Liver (tissue), 9 donors: ENCODE measurements around the gene FHOD1. TPM values are rescaled to one million over a fixed set of nuclear protein-coding genes. Genes with fewer than 3 reads are reported as not detected.

Experiments used
- DNase-seq: peaks from one replicate; pipeline ENCODE4 v3.0.0-alpha.2; 2017; ENCODE audit warnings: low spot score
- H3K27ac ChIP-seq, 2 donors: one replicate each; pipeline ENCODE4 v1.7.0; 2013; ENCODE audit warnings: inconsistent platforms in 2 of 2, low read length in 2 of 2, control low read depth in 1 of 2, low read depth in 1 of 2, mild to moderate bottlenecking in 1 of 2
- H3K27me3 ChIP-seq, 4 donors: one replicate each; pipeline versions ENCODE4 v1.6.1 to v1.7.0; 2013; ENCODE audit warnings: low read length in 3 of 4, inconsistent platforms in 1 of 4, mild to moderate bottlenecking in 1 of 4, moderate library complexity in 1 of 4; ENCODE audit not compliant: control insufficient read depth in 4 of 4, insufficient read depth in 4 of 4
- H3K36me3 ChIP-seq, 4 donors: one replicate each; pipeline versions ENCODE4 v1.6.1 to v1.7.0; 2013; ENCODE audit warnings: low read length in 3 of 4, mild to moderate bottlenecking in 3 of 4, low read depth in 1 of 4, moderate library complexity in 1 of 4; ENCODE audit not compliant: control insufficient read depth in 4 of 4, insufficient read depth in 3 of 4
- H3K4me1 ChIP-seq, 4 donors: one replicate each; pipeline versions ENCODE4 v1.6.1 to v1.7.0; 2013; ENCODE audit warnings: low read length in 3 of 4, mild to moderate bottlenecking in 3 of 4, moderate library complexity in 1 of 4; ENCODE audit not compliant: control insufficient read depth in 4 of 4, insufficient read depth in 4 of 4
- H3K4me3 ChIP-seq, 3 donors: one replicate each; pipeline versions ENCODE4 v1.6.1 to v1.7.0; 2013; ENCODE audit warnings: low read length in 3 of 3, control low read depth in 1 of 3, low read depth in 1 of 3, mild to moderate bottlenecking in 1 of 3
- H3K9ac ChIP-seq, 2 donors: one replicate each; pipeline ENCODE4 v1.7.0; 2013; ENCODE audit warnings: low read length in 2 of 2, mild to moderate bottlenecking in 2 of 2, moderate library complexity in 2 of 2, control low read depth in 1 of 2, low read depth in 1 of 2
- H3K9me3 ChIP-seq, 4 donors: one replicate each; pipeline versions ENCODE4 v1.6.1 to v1.7.0; 2013; ENCODE audit warnings: low read length in 3 of 4; ENCODE audit not compliant: control insufficient read depth in 4 of 4
- EGR1 ChIP-seq, 2 donors: IDR thresholded peaks; 2 replicates each; pipeline ENCODE4 v1.6.1; 2016 to 2018; ENCODE audit warnings: antibody characterized with exemption in 2 of 2, low read depth in 2 of 2
- FOXA1 ChIP-seq: IDR thresholded peaks from 2 replicates; pipeline ENCODE4 v1.6.1; 2016; ENCODE audit warnings: antibody characterized with exemption
- GABPA ChIP-seq, 2 donors: IDR thresholded peaks in 1 of 2; conservative IDR thresholded peaks in 1 of 2; 2 replicates each; pipeline ENCODE4 v1.6.1; 2016; ENCODE audit warnings: antibody characterized with exemption in 2 of 2, mild to moderate bottlenecking in 1 of 2, moderate library complexity in 1 of 2
- HNF4G ChIP-seq: IDR thresholded peaks from 2 replicates; pipeline ENCODE4 v1.6.1; 2016; ENCODE audit warnings: antibody characterized with exemption
- JUND ChIP-seq, 2 donors: IDR thresholded peaks; 2 replicates each; pipeline ENCODE4 v1.6.1; 2016; ENCODE audit warnings: antibody characterized with exemption in 2 of 2
- RAD21 ChIP-seq, 2 donors: IDR thresholded peaks; 2 replicates each; pipeline ENCODE4 v1.6.1; 2016; ENCODE audit warnings: antibody characterized with exemption in 2 of 2, mild to moderate bottlenecking in 2 of 2
- SP1 ChIP-seq: IDR thresholded peaks from 2 replicates; pipeline ENCODE4 v1.6.1; 2018; ENCODE audit warnings: antibody characterized with exemption, mild to moderate bottlenecking
- TAF1 ChIP-seq: conservative IDR thresholded peaks from 2 replicates; pipeline ENCODE4 v1.6.1; 2016; ENCODE audit warnings: antibody characterized with exemption, mild to moderate bottlenecking
- WGBS: extraction: QIAGEN DNeasy Blood & Tissue Kit; methylation state at CpG from one replicate; pipeline ENCODE4 v1.1.7; 2013; 5-methylcytosine and 5-hydroxymethylcytosine counted together
- polyA plus RNA-seq, 2 donors: library from polyadenylated mRNA; stranded (reverse) in 1 of 2; unstranded in 1 of 2; fragments of 200-250 nt in 1 of 2; fragments of >200 nt in 1 of 2; fragmentation: Nextera tagmentation in 1 of 2; extraction: Ambion mirVana in 1 of 2; gene quantifications; one replicate each; pipeline versions ENCODE4 v1.2.1 to v1.2.3, GENCODE V29; 2013 to 2015
- total RNA-seq, 2 donors: library from RNA; depleted of rRNA; stranded (reverse); fragments of >200 nt; gene quantifications; one replicate each; pipeline ENCODE4 v1.2.3, GENCODE V29; 2014
- TF ChIP-seq, protein P1 (sequence below): IDR thresholded peaks from 2 replicates; pipeline ENCODE4 v1.6.1; 2016; ENCODE audit warnings: antibody characterized with exemption
- TF ChIP-seq, protein P2 (sequence below): IDR thresholded peaks from 2 replicates; pipeline ENCODE4 v1.6.1; 2016; ENCODE audit warnings: antibody characterized with exemption
- TF ChIP-seq, protein P3 (sequence below): fragments of 150-350 bp; IDR thresholded peaks from 2 replicates; pipeline ENCODE4 v1.5.1; 2017; ENCODE audit warnings: improper control_type of control experiment, low read depth, low read length; ENCODE audit not compliant: missing input control
- TF ChIP-seq, protein P4 (sequence below): IDR thresholded peaks from 2 replicates; pipeline ENCODE4 v1.6.1; 2016; ENCODE audit warnings: antibody characterized with exemption, mild to moderate bottlenecking
- TF ChIP-seq, protein P5 (sequence below): IDR thresholded peaks from 2 replicates; pipeline ENCODE4 v1.6.1; 2016; ENCODE audit warnings: antibody characterized with exemption
- donor health status: healthy.
- donor health status: healthy.
- donor health status: healthy.
- donor health status: healthy.
- donor health status: healthy.

FHOD1 gene
- total and polyA plus RNA-seq, 4 donors = 2.2 to 6.4 (median 4.1) TPM

DNA sequence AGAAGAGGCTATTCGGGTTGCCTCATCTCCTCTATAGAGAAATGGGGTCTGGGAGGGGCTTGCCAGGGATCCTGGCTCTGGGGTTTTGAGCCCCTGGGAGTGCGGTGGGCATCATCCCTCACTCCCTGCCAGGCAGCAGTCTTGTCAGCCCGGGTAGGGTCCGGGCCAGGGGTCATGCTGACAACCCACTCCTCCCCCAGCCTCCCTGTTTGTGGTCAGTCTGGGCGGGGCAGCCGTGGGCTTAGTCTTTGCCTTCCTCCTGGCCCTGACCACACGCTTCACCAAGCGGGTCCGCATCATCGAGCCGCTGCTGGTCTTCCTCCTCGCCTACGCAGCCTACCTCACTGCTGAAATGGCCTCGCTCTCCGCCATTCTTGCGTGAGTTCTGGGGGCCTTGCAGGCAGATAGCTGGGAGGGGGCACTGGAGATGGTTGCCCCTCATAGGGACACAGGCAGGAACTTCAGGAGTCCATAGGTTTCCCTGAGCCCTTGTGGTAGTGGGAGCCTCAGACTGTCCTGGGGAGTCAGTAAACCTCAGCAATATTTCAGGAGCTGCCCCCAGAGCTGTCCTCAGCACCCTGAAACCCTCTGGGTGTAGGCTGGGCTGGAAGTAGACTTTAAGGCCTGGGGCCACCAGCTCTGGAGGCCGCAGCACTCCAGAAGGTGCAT lies 8.4 kb upstream of the FHOD1 start (continued):
- TF ChIP-seq EGR1 (IDR thresholded peaks at IDR 0.05; ENCODE audit: low read depth in 2 of 2) = no peak
- TF ChIP-seq, protein P1, sequence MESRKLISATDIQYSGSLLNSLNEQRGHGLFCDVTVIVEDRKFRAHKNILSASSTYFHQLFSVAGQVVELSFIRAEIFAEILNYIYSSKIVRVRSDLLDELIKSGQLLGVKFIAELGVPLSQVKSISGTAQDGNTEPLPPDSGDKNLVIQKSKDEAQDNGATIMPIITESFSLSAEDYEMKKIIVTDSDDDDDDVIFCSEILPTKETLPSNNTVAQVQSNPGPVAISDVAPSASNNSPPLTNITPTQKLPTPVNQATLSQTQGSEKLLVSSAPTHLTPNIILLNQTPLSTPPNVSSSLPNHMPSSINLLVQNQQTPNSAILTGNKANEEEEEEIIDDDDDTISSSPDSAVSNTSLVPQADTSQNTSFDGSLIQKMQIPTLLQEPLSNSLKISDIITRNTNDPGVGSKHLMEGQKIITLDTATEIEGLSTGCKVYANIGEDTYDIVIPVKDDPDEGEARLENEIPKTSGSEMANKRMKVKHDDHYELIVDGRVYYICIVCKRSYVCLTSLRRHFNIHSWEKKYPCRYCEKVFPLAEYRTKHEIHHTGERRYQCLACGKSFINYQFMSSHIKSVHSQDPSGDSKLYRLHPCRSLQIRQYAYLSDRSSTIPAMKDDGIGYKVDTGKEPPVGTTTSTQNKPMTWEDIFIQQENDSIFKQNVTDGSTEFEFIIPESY = no peak
- TF ChIP-seq SP1 = no peak

DNA sequence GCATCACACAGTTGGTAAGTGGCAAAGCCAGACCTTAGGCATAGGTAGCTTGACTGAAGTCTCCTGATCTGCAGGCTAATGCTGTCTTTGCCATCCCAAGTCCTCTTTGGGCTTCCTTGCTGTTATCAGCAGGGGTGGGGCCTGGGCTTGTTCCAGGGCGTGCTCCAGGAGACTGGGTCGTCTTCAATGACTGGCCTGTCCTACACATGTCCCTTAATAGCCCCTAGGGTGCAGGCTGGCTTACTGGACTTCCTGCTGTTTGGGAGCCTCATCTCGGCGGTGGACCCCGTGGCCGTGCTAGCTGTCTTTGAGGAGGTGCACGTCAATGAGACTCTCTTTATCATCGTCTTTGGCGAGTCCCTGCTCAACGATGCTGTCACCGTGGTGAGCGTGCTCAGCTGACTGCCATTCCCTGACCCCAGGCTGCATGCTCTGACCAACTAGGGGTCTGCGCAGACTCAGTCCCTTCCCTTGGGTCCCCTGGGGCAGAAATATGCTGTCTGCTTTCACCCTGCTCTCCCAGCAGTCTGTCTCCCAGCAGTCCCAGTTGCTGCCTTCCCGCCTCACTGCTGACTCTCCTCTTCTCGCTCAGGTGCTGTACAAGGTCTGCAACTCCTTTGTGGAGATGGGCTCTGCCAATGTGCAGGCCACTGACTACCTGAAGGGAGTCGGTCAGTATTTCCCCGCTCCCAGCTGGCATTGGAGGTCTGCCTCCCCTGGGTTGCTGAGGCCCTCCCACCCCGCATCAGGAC lies 7.7 kb upstream of the FHOD1 start:
- no peaks in the 10 kb centered on the region for H3K4me1 ChIP-seq
- H3K9ac ChIP-seq = no peak overlapping the region
- 87% methylated on average over 18 of the region's 18 CpGs for WGBS
- no peak overlapping the region for H3K4me3 ChIP-seq
- TF ChIP-seq RAD21 (IDR thresholded peaks at IDR 0.05) = no peak
- TF ChIP-seq, protein P1 = no peak
- TF ChIP-seq EGR1 (IDR thresholded peaks at IDR 0.05; ENCODE audit: low read depth in 2 of 2) = no peak
- no peak for TF ChIP-seq HNF4G
- H3K9me3 ChIP-seq = no peaks in the 10 kb centered on the region
- no peak for DNase-seq
- H3K27ac ChIP-seq = no peak overlapping the region
- peaks cover 0 to 3% (median under 1%) of the 10 kb centered on the region in 4 donors for H3K27me3 ChIP-seq
- H3K36me3 ChIP-seq = no peaks in the 10 kb centered on the region

DNA sequence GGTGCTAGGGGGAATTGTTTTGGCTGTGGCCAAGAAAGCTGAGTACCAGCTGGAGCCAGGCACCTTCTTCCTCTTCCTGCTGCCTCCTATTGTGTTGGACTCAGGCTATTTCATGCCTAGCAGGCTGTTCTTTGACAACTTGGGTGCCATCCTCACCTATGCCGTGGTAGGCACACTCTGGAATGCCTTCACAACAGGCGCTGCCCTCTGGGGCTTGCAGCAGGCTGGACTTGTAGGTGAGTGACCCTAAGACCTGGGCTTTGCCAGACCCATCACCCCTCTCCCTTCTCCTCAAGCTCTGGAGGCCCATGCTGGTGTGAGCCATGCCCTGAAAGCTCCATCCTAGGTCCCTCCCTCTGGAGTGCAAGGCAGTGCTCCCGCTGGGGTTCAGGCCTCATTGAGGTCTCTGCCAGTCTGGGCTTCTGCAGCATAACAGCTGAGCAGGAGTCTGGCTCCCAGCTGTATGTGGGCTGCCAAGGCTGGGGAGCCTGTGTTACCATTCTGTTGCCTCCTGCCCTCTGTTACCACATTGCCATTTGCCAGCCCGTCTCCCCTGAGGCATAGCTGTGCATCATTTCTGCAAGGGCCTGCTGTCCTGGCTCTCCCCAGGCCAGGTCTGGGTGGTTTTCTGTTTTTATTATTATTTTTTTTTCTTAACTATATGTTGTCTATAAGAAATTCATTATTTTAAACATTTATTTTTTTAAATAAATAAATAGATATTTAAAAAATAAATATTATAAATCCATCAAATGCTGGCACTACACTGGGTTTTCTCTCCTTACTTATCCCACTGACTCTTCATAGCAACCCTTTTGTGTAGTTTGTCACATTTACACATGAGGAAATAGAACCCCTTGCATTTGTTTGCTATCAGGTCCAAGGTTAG lies 5.6 kb upstream of the FHOD1 start:
- whole genome bisulfite sequencing = 95% methylated on average over 4 of the region's 4 CpGs
- H3K36me3 ChIP-seq = no peaks in the 10 kb centered on the region
- H3K27ac ChIP-seq = no peak overlapping the region
- peaks cover 3 to 14% (median 9%) of the 10 kb centered on the region in 4 donors for H3K4me1 ChIP-seq
- no peak overlapping the region for H3K9ac ChIP-seq
- no peaks in the 10 kb centered on the region for H3K9me3 ChIP-seq
- no peak overlapping the region for H3K4me3 ChIP-seq
- peaks cover 0 to 13% (median 1%) of the 10 kb centered on the region in 4 donors for H3K27me3 ChIP-seq
- no peak for DNase-seq
- TF ChIP-seq, protein P2, sequence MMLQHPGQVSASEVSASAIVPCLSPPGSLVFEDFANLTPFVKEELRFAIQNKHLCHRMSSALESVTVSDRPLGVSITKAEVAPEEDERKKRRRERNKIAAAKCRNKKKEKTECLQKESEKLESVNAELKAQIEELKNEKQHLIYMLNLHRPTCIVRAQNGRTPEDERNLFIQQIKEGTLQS = no peak
- TF ChIP-seq FOXA1 (no peak), TAF1 (no peak), HNF4G (no peak), GABPA (IDR thresholded peaks at IDR 0.05 in 1 of 2, conservative IDR thresholded peaks at IDR 0.05 in 1 of 2) (no peak), JUND (IDR thresholded peaks at IDR 0.05) (no peak), RAD21 (IDR thresholded peaks at IDR 0.05) (no peak)
- TF ChIP-seq, protein P3, sequence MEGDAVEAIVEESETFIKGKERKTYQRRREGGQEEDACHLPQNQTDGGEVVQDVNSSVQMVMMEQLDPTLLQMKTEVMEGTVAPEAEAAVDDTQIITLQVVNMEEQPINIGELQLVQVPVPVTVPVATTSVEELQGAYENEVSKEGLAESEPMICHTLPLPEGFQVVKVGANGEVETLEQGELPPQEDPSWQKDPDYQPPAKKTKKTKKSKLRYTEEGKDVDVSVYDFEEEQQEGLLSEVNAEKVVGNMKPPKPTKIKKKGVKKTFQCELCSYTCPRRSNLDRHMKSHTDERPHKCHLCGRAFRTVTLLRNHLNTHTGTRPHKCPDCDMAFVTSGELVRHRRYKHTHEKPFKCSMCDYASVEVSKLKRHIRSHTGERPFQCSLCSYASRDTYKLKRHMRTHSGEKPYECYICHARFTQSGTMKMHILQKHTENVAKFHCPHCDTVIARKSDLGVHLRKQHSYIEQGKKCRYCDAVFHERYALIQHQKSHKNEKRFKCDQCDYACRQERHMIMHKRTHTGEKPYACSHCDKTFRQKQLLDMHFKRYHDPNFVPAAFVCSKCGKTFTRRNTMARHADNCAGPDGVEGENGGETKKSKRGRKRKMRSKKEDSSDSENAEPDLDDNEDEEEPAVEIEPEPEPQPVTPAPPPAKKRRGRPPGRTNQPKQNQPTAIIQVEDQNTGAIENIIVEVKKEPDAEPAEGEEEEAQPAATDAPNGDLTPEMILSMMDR = no peak
- TF ChIP-seq, protein P4, sequence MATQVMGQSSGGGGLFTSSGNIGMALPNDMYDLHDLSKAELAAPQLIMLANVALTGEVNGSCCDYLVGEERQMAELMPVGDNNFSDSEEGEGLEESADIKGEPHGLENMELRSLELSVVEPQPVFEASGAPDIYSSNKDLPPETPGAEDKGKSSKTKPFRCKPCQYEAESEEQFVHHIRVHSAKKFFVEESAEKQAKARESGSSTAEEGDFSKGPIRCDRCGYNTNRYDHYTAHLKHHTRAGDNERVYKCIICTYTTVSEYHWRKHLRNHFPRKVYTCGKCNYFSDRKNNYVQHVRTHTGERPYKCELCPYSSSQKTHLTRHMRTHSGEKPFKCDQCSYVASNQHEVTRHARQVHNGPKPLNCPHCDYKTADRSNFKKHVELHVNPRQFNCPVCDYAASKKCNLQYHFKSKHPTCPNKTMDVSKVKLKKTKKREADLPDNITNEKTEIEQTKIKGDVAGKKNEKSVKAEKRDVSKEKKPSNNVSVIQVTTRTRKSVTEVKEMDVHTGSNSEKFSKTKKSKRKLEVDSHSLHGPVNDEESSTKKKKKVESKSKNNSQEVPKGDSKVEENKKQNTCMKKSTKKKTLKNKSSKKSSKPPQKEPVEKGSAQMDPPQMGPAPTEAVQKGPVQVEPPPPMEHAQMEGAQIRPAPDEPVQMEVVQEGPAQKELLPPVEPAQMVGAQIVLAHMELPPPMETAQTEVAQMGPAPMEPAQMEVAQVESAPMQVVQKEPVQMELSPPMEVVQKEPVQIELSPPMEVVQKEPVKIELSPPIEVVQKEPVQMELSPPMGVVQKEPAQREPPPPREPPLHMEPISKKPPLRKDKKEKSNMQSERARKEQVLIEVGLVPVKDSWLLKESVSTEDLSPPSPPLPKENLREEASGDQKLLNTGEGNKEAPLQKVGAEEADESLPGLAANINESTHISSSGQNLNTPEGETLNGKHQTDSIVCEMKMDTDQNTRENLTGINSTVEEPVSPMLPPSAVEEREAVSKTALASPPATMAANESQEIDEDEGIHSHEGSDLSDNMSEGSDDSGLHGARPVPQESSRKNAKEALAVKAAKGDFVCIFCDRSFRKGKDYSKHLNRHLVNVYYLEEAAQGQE = no peak
- TF ChIP-seq, protein P5, sequence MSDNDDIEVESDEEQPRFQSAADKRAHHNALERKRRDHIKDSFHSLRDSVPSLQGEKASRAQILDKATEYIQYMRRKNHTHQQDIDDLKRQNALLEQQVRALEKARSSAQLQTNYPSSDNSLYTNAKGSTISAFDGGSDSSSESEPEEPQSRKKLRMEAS = no peak
- TF ChIP-seq, protein P1 = no peak
